ENCODE data around the gene PCDHB14.
"Not testable (repeated sequence)": the region's sequence is repeated elsewhere in the genome, so short reads cannot be mapped to it uniquely, and the experiment has no call there.

The PCDHB14 gene

GRCh38 chr5:141210281-141210680 is 12.9 kb upstream of the PCDHB14 start:
- DNase-seq (ENCODE audit: low read depth in 2 of 2): not testable (repeated sequence)

- not testable (repeated sequence) for DNase-seq (ENCODE audit: low read depth in 2 of 2)
These were observed 12.3 kb upstream of the PCDHB14 start for GRCh38 chr5:141210849-141211248.

- not testable (repeated sequence) for DNase-seq (ENCODE audit: low read depth in 2 of 2)
These were observed 9.3 kb upstream of the PCDHB14 start, which contains the start of gene PCDHB13 for GRCh38 chr5:141213656-141214339. TSS of gene PCDHB13 (plus strand) at chr5:141213919. CDS start at chr5:141214124, 205 bp downstream.

GRCh38 chr5:141214583-141214982 is 8.6 kb upstream of the PCDHB14 start:
- not testable (repeated sequence) for DNase-seq (ENCODE audit: low read depth in 2 of 2)

GRCh38 chr5:141215504-141215903 is 7.6 kb upstream of the PCDHB14 start:
- DNase-seq (ENCODE audit: low read depth in 2 of 2): not testable (repeated sequence)

GRCh38 chr5:141216035-141216434 is 7.1 kb upstream of the PCDHB14 start:
- DNase-seq (ENCODE audit: low read depth in 2 of 2): not testable (repeated sequence)

GRCh38 chr5:141224844-141225243 is 1.7 kb downstream of the PCDHB14 start:
- DNase-seq (ENCODE audit: low read depth in 2 of 2): not testable (repeated sequence)

GRCh38 chr5:141225421-141225820 is 2.3 kb downstream of the PCDHB14 start:
- DNase-seq (ENCODE audit: low read depth in 2 of 2): not testable (repeated sequence)

- DNase-seq (ENCODE audit: low read depth in 2 of 2): no peak
These were observed 11.0 kb downstream of the PCDHB14 start for GRCh38 chr5:141234109-141234667.

- not testable (repeated sequence) for DNase-seq (ENCODE audit: low read depth in 2 of 2)
These were observed 12.8 kb downstream of the PCDHB14 start for GRCh38 chr5:141235922-141236321.

GRCh38 chr5:141236516-141237313 is 13.6 kb downstream of the PCDHB14 start:
- no peak for DNase-seq (ENCODE audit: low read depth in 2 of 2)

- DNase-seq (ENCODE audit: low read depth in 2 of 2): no peak
These were observed 18.4 kb downstream of the PCDHB14 start for GRCh38 chr5:141241496-141241895.

- no peak for DNase-seq (ENCODE audit: low read depth in 2 of 2)
These were observed 22.1 kb downstream of the PCDHB14 start, which contains the start of gene PCDHB15 for GRCh38 chr5:141245250-141245717. TSS of gene PCDHB15 (plus strand) at chr5:141245395. CDS start at chr5:141245579, 184 bp downstream.

- DNase-seq (ENCODE audit: low read depth in 2 of 2): not testable (repeated sequence)
These were observed 23.8 kb downstream of the PCDHB14 start for GRCh38 chr5:141246971-141247370.

- DNase-seq (ENCODE audit: low read depth in 2 of 2): not testable (repeated sequence)
These were observed 24.3 kb downstream of the PCDHB14 start for GRCh38 chr5:141247434-141247833.

GRCh38 chr5:141250576-141250975 is 27.4 kb downstream of the PCDHB14 start:
- DNase-seq (ENCODE audit: low read depth in 2 of 2): no peak

GRCh38 chr5:141258464-141258863 is 35.3 kb downstream of the PCDHB14 start:
- DNase-seq (ENCODE audit: low read depth in 2 of 2): no peak

GRCh38 chr5:141258948-141259347 is 35.8 kb downstream of the PCDHB14 start:
- DNase-seq (ENCODE audit: low read depth in 2 of 2): no peak

GRCh38 chr5:141260458-141261237 is 37.5 kb downstream of the PCDHB14 start:
- no peak for DNase-seq (ENCODE audit: low read depth in 2 of 2)

- DNase-seq (ENCODE audit: low read depth in 2 of 2): no peak
These were observed 38.0 kb downstream of the PCDHB14 start for GRCh38 chr5:141261238-141261546.

- DNase-seq (ENCODE audit: low read depth in 2 of 2): no peak
These were observed 46.1 kb downstream of the PCDHB14 start for GRCh38 chr5:141269195-141269594.

GRCh38 chr5:141272906-141273305 is 49.8 kb downstream of the PCDHB14 start:
- no peak for DNase-seq (ENCODE audit: low read depth in 2 of 2)
